Astrocyte of the spinal cord (primary cell): Measurements from ENCODE around the gene TMEM114.

Source experiments
- DNase-seq: peaks from one replicate; pipeline ENCODE4 v3.0.0; 2011; ENCODE audit warnings: low read depth, low spot score
- H3K4me3 ChIP-seq: 2 replicates; pipeline ENCODE4 v1.5.1; 2011; ENCODE audit warnings: low read depth, mild to moderate bottlenecking, low read length, moderate library complexity
- in situ Hi-C: cut with HindIII; loops from 2 replicates; pipeline ENCODE4 v1.10.0; 2017; ENCODE audit warnings: low sequenced_read_pairs
- TF ChIP-seq, protein P1 (sequence below): IDR thresholded peaks from 2 replicates; pipeline ENCODE4 v1.5.1; 2012; ENCODE audit warnings: low read depth, mild to moderate bottlenecking, low read length, inconsistent platforms

The TMEM114 gene

DNA sequence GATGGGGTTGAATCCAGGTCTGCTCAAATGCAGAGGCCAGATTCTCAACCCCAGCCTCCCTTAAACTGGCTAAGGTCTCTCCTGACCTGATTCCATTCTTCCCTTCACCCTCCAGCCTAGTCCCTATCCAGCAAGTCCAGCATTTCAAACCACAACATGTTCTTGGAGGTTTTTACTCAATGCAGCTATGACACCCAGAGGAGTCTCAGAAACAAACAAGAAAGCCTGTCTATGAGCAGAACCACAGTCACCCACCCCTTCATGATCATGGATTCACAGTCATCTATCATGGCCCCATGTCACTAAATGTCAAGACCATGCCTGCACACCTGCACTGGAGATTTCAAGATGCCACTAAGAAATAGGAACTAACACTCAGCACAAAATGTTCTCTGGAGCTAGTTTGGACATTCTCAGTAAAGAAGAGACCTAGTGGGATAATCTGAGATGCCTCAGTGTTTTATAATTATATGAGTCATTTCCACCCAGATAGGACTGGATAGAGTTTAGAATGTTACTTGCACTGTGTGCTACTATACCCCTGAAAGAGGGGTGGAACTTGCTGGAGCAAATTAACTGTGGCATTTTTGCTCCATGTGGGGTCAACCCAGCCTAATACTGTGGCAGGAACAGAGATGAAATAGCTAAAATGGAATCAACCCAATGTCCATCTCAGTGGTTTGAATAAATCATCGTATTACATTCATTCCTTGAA lies 21.7 kb upstream of the TMEM114 start:
- no peak overlapping the region for H3K4me3 ChIP-seq
- TF ChIP-seq, protein P1, sequence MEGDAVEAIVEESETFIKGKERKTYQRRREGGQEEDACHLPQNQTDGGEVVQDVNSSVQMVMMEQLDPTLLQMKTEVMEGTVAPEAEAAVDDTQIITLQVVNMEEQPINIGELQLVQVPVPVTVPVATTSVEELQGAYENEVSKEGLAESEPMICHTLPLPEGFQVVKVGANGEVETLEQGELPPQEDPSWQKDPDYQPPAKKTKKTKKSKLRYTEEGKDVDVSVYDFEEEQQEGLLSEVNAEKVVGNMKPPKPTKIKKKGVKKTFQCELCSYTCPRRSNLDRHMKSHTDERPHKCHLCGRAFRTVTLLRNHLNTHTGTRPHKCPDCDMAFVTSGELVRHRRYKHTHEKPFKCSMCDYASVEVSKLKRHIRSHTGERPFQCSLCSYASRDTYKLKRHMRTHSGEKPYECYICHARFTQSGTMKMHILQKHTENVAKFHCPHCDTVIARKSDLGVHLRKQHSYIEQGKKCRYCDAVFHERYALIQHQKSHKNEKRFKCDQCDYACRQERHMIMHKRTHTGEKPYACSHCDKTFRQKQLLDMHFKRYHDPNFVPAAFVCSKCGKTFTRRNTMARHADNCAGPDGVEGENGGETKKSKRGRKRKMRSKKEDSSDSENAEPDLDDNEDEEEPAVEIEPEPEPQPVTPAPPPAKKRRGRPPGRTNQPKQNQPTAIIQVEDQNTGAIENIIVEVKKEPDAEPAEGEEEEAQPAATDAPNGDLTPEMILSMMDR = no peak
- in situ Hi-C loops = no loop called here
- DNase-seq = peak; percentile 13

DNA sequence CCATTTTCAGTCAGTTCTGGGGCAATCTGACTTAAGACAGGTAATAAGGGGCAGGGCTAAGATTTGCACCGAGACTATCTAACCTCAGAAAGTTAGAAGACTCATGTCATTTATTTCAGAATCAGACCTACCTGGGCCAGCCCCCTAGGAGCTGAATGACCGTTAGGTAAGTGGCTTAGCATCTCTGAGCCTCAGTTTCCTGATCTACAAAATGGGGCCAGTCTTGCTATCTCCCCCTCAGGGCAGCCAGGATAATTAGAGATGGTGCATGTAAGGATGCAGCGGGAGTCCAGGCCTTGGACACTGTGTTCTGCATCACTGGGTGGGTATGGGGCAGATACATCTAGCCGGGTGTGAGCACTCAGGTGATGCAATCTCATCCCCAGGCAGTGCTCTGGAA lies 20.8 kb upstream of the TMEM114 start:
- in situ Hi-C loops = no loop called here
- DNase-seq = no peak
- TF ChIP-seq, protein P1 = no peak
- no peak overlapping the region for H3K4me3 ChIP-seq

DNA sequence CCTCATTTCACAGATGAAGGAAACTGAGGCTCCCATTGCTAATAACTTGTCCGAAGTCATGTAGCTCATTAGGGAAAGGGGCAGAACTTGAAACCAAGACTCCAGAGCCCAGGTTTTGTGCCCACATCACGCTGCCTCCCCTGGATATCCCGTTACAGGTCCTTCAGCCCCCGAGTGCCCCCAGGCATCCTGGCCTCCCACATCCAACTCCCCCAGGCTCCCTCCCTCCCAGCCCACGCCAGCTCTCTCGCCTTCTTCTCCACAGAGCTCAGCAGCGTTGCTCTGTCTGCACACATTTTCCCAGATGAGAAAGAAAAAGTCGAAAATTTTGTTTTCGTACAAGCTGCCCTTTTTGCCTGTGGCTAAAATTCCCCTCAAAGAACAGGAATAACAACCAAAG lies 16.9 kb upstream of the TMEM114 start:
- H3K4me3 ChIP-seq = no peak overlapping the region
- no peak for DNase-seq
- TF ChIP-seq, protein P1 = no peak
- in situ Hi-C loops = no loop called here

DNA sequence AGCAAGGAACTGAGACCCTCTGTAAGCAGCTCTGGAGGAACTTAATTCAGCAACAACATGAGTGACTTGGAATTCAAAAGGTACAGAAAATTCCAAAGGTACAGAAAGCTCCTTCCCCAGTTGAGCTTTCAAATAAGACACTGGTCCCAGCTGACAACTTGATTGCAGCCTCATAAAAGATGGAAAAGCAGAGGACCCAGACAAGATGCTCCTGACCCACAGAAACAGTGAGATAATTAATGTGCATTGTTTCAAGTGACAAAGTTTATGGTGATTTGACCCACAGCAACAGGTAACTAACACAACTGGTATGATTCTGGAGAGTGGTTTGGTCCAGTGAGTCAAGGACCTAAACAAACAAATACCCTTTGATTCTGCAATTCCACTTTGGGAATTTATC lies 15.2 kb upstream of the TMEM114 start:
- DNase-seq = no peak
- in situ Hi-C loops = no loop called here
- no peak overlapping the region for H3K4me3 ChIP-seq
- TF ChIP-seq, protein P1 = no peak

DNA sequence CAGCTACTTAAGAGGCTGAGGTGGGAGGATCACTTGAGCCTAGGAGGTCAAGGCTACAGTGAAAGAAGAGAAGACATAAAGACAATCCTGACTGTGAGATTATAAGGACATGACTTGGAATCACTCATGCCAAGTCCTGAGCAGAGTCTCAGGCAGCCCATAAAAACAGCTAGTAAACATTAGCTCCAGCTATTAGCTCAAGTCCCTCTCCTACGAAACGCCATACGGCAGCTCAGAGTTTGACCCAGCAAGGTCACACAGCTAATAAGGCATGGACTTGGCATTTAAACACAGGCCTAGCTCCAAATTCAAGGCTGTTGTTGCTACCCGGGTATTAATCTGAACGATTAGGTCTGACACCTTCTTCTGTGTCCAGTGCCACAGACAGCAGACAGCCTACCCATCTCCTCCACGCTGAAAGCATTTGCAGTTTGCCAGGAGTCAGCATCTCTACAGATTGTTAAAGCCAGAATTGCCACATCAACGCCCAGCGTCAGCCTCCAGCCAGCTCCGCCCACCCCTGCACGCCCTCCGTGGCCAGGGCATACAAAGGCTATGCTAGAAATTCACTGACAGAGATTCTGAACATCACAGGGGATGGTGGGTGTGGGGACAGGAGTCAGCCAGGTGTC lies 9.9 kb upstream of the TMEM114 start:
- H3K4me3 ChIP-seq = no peak overlapping the region
- DNase-seq = no peak
- TF ChIP-seq, protein P1 = no peak
- in situ Hi-C loops = no loop called here

DNA sequence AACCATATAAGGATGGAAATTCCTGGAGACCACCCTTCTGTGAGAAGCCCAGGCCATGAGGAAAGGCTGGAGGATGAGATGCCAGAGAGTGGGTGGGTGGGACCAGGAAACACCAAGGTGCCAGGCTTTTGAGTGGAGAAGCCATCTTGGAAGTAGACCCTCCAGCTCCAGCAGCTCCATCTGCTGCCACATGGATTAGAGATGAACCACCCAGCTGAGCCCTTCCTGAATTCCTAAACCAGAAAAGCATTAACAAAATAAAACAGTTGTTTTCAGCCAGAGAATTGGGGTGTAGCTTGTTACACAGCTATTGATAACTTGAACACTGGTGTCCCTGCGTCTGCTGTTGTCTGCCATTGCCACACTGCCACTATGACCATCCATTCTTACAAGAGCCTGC lies 6.3 kb upstream of the TMEM114 start:
- TF ChIP-seq, protein P1 = no peak
- in situ Hi-C loops = no loop called here
- DNase-seq = no peak
- H3K4me3 ChIP-seq = no peak overlapping the region
